ENCODE measurements around the gene PARP1.

The PARP1 gene

GRCh38 chr1:226378071-226378470 lies 29.8 kb downstream of the PARP1 start:
- no peaks in the 10 kb centered on the region for H3F3A ChIP-seq (ENCODE audit: insufficient read depth, low read length)
- no peaks in the 10 kb centered on the region for H3K27me3 ChIP-seq (ENCODE audit: insufficient read depth, low read length)
- no peak overlapping the region for H3K4me3 ChIP-seq (ENCODE audit: low read depth, low read length, poor library complexity, severe bottlenecking)
- peaks cover under 1% of the 10 kb centered on the region for H3K4me1 ChIP-seq (ENCODE audit: insufficient read depth, low read length, severe bottlenecking)
- no peaks in the 10 kb centered on the region for H3K79me2 ChIP-seq (ENCODE audit: insufficient read depth, low read length)
- H3K9ac ChIP-seq (ENCODE audit: low read length): no peak overlapping the region
- TF ChIP-seq EZH2 (IDR thresholded peaks at IDR 0.05; ENCODE audit: borderline replicate concordance, low read length) (no peak), CTCF (IDR thresholded peaks at IDR 0.05; ENCODE audit: low read length) (no peak)
- no peaks in the 10 kb centered on the region for H3K9me3 ChIP-seq (ENCODE audit: low read length)
- H3K36me3 ChIP-seq (ENCODE audit: insufficient read depth, low read length): peaks cover 100% of the 10 kb centered on the region
- H4K20me1 ChIP-seq (ENCODE audit: insufficient read depth, low read length): no peaks in the 10 kb centered on the region
- H3K9me2 ChIP-seq (ENCODE audit: low read depth, low read length): no peaks in the 10 kb centered on the region
- H3K27ac ChIP-seq (ENCODE audit: low read depth, low read length, poor library complexity, severe bottlenecking): no peak overlapping the region
- H3K4me2 ChIP-seq (ENCODE audit: low read length): no peak overlapping the region
- H2AFZ ChIP-seq (ENCODE audit: low read length): no peak overlapping the region

DNA sequence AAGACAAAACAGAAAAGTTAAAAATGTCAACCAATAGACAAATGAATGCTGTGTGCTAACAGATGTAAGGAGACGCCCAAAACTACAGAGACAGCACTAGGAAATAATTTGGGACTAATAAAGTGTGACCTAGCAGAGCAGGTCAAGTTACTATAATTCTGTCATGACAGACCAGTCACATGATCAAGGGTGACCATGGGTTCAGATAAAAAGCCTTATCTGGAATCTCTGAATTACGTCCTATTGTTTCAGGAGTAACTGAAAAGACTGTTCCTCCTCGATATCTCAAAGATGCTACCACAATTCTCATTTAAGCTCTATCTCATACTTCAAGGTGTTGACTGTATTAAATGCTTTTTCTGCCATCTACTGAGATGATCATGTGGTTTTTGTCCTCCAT lies 31.6 kb downstream of the PARP1 start:
- H2AFZ ChIP-seq (ENCODE audit: low read length): no peak overlapping the region
- H3K9me2 ChIP-seq (ENCODE audit: low read depth, low read length): no peaks in the 10 kb centered on the region
- H3K9me3 ChIP-seq (ENCODE audit: low read length): no peaks in the 10 kb centered on the region
- H3K4me1 ChIP-seq (ENCODE audit: insufficient read depth, low read length, severe bottlenecking): peaks cover 17% of the 10 kb centered on the region
- no peaks in the 10 kb centered on the region for H3K79me2 ChIP-seq (ENCODE audit: insufficient read depth, low read length)
- no peak overlapping the region for H3K4me2 ChIP-seq (ENCODE audit: low read length)
- H3K27me3 ChIP-seq (ENCODE audit: insufficient read depth, low read length): no peaks in the 10 kb centered on the region
- no peak overlapping the region for H3K4me3 ChIP-seq (ENCODE audit: low read depth, low read length, poor library complexity, severe bottlenecking)
- TF ChIP-seq EZH2 (IDR thresholded peaks at IDR 0.05; ENCODE audit: borderline replicate concordance, low read length): no peak
- no peak for TF ChIP-seq CTCF (IDR thresholded peaks at IDR 0.05; ENCODE audit: low read length)
- no peak overlapping the region for H3K27ac ChIP-seq (ENCODE audit: low read depth, low read length, poor library complexity, severe bottlenecking)
- no peaks in the 10 kb centered on the region for H4K20me1 ChIP-seq (ENCODE audit: insufficient read depth, low read length)
- H3K9ac ChIP-seq (ENCODE audit: low read length): no peak overlapping the region
- H3K36me3 ChIP-seq (ENCODE audit: insufficient read depth, low read length): peaks cover 100% of the 10 kb centered on the region
- no peaks in the 10 kb centered on the region for H3F3A ChIP-seq (ENCODE audit: insufficient read depth, low read length)

DNA sequence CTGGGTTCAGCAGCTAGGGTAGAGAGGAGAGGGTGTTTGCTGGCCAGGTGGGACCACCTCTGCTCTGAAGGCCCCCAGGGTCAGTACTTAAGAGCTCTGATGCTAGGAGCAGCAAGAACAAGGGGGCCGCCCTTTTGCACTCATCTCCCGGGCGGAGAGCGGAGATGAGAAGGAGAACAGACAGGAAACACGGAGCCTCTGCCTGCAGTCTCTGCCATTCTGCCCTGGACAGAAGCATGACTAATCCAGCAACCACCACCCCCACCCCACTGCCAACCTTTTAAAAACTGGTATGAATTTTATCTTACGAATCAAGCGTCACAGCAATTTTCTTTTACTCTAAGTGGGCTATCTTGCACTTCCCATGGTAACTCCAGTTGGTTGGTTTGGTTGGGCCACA lies 34.5 kb downstream of the PARP1 start:
- Histone ChIP-seq H3K4me2 (ENCODE audit: low read length) (no peak overlapping the region), H3K79me2 (ENCODE audit: insufficient read depth, low read length) (no peaks in the 10 kb centered on the region), H3F3A (ENCODE audit: insufficient read depth, low read length) (no peaks in the 10 kb centered on the region), H3K36me3 (ENCODE audit: insufficient read depth, low read length) (peaks cover 99% of the 10 kb centered on the region), H2AFZ (ENCODE audit: low read length) (no peak overlapping the region), H3K9me3 (ENCODE audit: low read length) (no peaks in the 10 kb centered on the region), H3K27ac (ENCODE audit: low read depth, low read length, poor library complexity, severe bottlenecking) (no peak overlapping the region), H3K27me3 (ENCODE audit: insufficient read depth, low read length) (no peaks in the 10 kb centered on the region), H3K4me1 (ENCODE audit: insufficient read depth, low read length, severe bottlenecking) (peaks cover 43% of the 10 kb centered on the region), H3K4me3 (ENCODE audit: low read depth, low read length, poor library complexity, severe bottlenecking) (no peak overlapping the region), H3K9ac (ENCODE audit: low read length) (no peak overlapping the region), H4K20me1 (ENCODE audit: insufficient read depth, low read length) (no peaks in the 10 kb centered on the region), H3K9me2 (ENCODE audit: low read depth, low read length) (no peaks in the 10 kb centered on the region)
- no peak for TF ChIP-seq CTCF (IDR thresholded peaks at IDR 0.05; ENCODE audit: low read length)
- TF ChIP-seq EZH2 (IDR thresholded peaks at IDR 0.05; ENCODE audit: borderline replicate concordance, low read length): no peak
